Subcutaneous abdominal adipose tissue (tissue), 5 donors: ENCODE data around the gene ALDOC.

Experiments
- H3K27ac ChIP-seq: one replicate; pipeline ENCODE4 v1.7.0; 2013; ENCODE audit warnings: low read depth, mild to moderate bottlenecking, inconsistent platforms, low read length, moderate library complexity
- H3K27me3 ChIP-seq, 5 donors: one replicate each; pipeline ENCODE4 v1.7.0; 2013; ENCODE audit warnings: low read length in 5 of 5, inconsistent platforms in 1 of 5; ENCODE audit not compliant: control insufficient read depth in 5 of 5, insufficient read depth in 4 of 5
- H3K36me3 ChIP-seq, 5 donors: one replicate each; pipeline ENCODE4 v1.7.0; 2013; ENCODE audit warnings: low read length in 5 of 5; ENCODE audit not compliant: control insufficient read depth in 5 of 5, insufficient read depth in 5 of 5
- H3K4me1 ChIP-seq, 5 donors: one replicate each; pipeline ENCODE4 v1.7.0; 2013; ENCODE audit warnings: low read length in 5 of 5, mild to moderate bottlenecking in 3 of 5, moderate library complexity in 1 of 5; ENCODE audit not compliant: control insufficient read depth in 5 of 5, insufficient read depth in 5 of 5
- H3K4me3 ChIP-seq, 5 donors: one replicate each; pipeline ENCODE4 v1.7.0; 2013; ENCODE audit warnings: low read length in 5 of 5, low read depth in 1 of 5
- H3K9ac ChIP-seq, 5 donors: one replicate each; pipeline ENCODE4 v1.7.0; 2013; ENCODE audit warnings: low read length in 5 of 5, mild to moderate bottlenecking in 4 of 5, moderate library complexity in 3 of 5
- H3K9me3 ChIP-seq, 5 donors: one replicate each; pipeline ENCODE4 v1.7.0; 2013; ENCODE audit warnings: low read length in 5 of 5; ENCODE audit not compliant: control insufficient read depth in 5 of 5
- donor health status: healthy.
- donor health status: healthy.
- donor health status: healthy.
- donor health status: healthy.
- donor health status: healthy.

ALDOC gene

GRCh38 chr17:28536532-28537218 is 40.0 kb downstream of the ALDOC start:
- no peak overlapping the region for H3K9ac ChIP-seq
- H3K4me1 ChIP-seq: no peaks in the 10 kb centered on the region
- no peaks in the 10 kb centered on the region for H3K36me3 ChIP-seq
- no peaks in the 10 kb centered on the region for H3K9me3 ChIP-seq
- no peak overlapping the region for H3K4me3 ChIP-seq
- peaks cover 0 to 3% (median 1%) of the 10 kb centered on the region in 5 donors for H3K27me3 ChIP-seq
- no peak overlapping the region for H3K27ac ChIP-seq

GRCh38 chr17:28534740-28535375 is 41.8 kb downstream of the ALDOC start:
- Histone ChIP-seq H3K4me1 (no peaks in the 10 kb centered on the region), H3K27ac (no peak overlapping the region), H3K36me3 (no peaks in the 10 kb centered on the region), H3K9me3 (no peaks in the 10 kb centered on the region), H3K4me3 (no peak overlapping the region), H3K9ac (no peak overlapping the region), H3K27me3 (peaks cover 0 to 10% (median 4%) of the 10 kb centered on the region in 5 donors)

DNA sequence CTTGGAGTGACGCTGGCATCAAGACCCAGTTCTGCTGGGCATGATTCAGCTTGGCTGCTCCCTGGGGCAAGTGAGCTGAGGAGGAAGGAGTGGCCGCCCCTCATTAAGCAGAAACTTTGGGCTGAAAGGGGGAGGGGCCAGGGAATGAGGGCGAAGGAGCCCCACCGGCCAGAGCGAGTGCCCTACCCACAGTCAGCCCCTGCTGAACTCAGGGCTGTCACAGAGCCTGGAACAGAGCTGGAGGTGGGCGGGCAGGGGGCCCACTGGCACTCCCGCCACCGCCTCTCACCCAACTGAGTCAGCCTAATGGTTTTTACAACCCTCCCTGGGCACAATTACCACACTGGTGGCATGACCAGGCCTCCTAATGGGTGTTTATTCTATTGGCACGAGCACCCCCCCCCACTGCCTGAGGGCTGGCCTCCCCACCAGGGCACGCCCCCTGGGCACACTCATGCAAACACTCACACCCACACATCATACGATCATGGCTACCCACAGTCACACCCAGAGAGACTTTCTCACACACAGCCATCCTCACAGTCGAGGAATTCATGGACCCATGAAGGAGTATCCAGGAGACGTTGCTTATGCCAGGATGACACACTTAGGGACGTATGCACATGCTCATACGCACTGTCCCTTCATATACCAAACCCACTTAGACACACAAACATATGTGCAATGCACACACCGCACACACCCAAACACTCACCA is 43.4 kb downstream of the ALDOC start:
- Histone ChIP-seq H3K4me3 (no peak overlapping the region), H3K9ac (no peak overlapping the region), H3K4me1 (no peaks in the 10 kb centered on the region), H3K27ac (no peak overlapping the region), H3K9me3 (no peaks in the 10 kb centered on the region), H3K27me3 (peaks cover 0 to 10% (median 4%) of the 10 kb centered on the region in 5 donors), H3K36me3 (no peaks in the 10 kb centered on the region)

GRCh38 chr17:28532050-28532960 is 44.4 kb downstream of the ALDOC start:
- H3K4me1 ChIP-seq: no peaks in the 10 kb centered on the region
- no peak overlapping the region for H3K27ac ChIP-seq

GRCh38 chr17:28530926-28531325 is 45.8 kb downstream of the ALDOC start:
- H3K27ac ChIP-seq: no peak overlapping the region
- H3K4me1 ChIP-seq: no peaks in the 10 kb centered on the region
- H3K9ac ChIP-seq: no peak overlapping the region
- no peaks in the 10 kb centered on the region for H3K36me3 ChIP-seq
- peaks cover 0 to 9% (median 4%) of the 10 kb centered on the region in 5 donors for H3K27me3 ChIP-seq
- no peaks in the 10 kb centered on the region for H3K9me3 ChIP-seq
- H3K4me3 ChIP-seq: no peak overlapping the region

More at GRCh38 chr17:28532050-28532960, 44.4 kb downstream of the ALDOC start:
- Histone ChIP-seq H3K9me3 (no peaks in the 10 kb centered on the region), H3K9ac (no peak overlapping the region), H3K4me3 (no peak overlapping the region), H3K36me3 (no peaks in the 10 kb centered on the region), H3K27me3 (peaks cover 0 to 10% (median 4%) of the 10 kb centered on the region in 5 donors)

- no peak overlapping the region for H3K27ac ChIP-seq
- H3K4me1 ChIP-seq: no peaks in the 10 kb centered on the region
- H3K9me3 ChIP-seq: no peaks in the 10 kb centered on the region
- H3K9ac ChIP-seq: no peak overlapping the region
- H3K27me3 ChIP-seq: peaks cover 0 to 9% (median 4%) of the 10 kb centered on the region in 5 donors
- H3K4me3 ChIP-seq: no peak overlapping the region
- H3K36me3 ChIP-seq: no peaks in the 10 kb centered on the region
Observed at GRCh38 chr17:28530250-28530649, 46.4 kb downstream of the ALDOC start.

DNA sequence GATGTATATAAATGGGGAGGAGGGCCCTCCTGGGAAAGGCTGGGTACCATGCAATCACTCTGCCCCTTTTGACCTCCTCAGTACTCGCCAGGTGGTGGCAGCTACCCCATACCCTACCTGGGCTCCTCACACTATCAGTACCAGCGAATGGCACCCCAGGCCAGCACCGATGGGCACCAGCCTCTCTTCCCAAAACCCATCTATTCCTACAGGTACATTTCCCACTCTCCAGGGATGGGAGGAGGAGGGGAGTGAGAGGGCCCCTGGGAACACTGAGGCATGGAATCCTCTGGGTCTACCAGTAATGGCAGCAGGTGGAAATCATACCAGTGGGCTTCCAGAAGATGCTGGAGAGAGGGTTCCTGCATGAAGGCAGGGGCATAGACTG is 47.7 kb downstream of the ALDOC start:
- Histone ChIP-seq H3K4me3 (no peak overlapping the region), H3K4me1 (no peaks in the 10 kb centered on the region), H3K9ac (no peak overlapping the region), H3K36me3 (no peaks in the 10 kb centered on the region), H3K27me3 (peaks cover 0 to 9% (median 4%) of the 10 kb centered on the region in 5 donors), H3K9me3 (no peaks in the 10 kb centered on the region), H3K27ac (no peak overlapping the region)

- Histone ChIP-seq H3K27ac (no peak overlapping the region), H3K4me1 (no peaks in the 10 kb centered on the region), H3K9ac (no peak overlapping the region), H3K27me3 (peaks cover 0 to 9% (median 4%) of the 10 kb centered on the region in 5 donors), H3K4me3 (no peak overlapping the region), H3K36me3 (no peaks in the 10 kb centered on the region), H3K9me3 (no peaks in the 10 kb centered on the region)
Observed at GRCh38 chr17:28528327-28529012, 48.2 kb downstream of the ALDOC start.

- peaks cover 0 to 9% (median 4%) of the 10 kb centered on the region in 5 donors for H3K27me3 ChIP-seq
- no peaks in the 10 kb centered on the region for H3K4me1 ChIP-seq
- H3K9me3 ChIP-seq: no peaks in the 10 kb centered on the region
- H3K4me3 ChIP-seq: no peak overlapping the region
- H3K27ac ChIP-seq: no peak overlapping the region
- H3K36me3 ChIP-seq: no peaks in the 10 kb centered on the region
- H3K9ac ChIP-seq: no peak overlapping the region
Observed at GRCh38 chr17:28527859-28528258, 48.8 kb downstream of the ALDOC start.
